ENCODE data around the gene CENPM.

GRCh38 chr22:41910050-41911000, 36.6 kb downstream of the CENPM start:
- TF ChIP-seq TARDBP (IDR thresholded peaks at IDR 0.05; ENCODE audit: borderline replicate concordance): no peak
- TF ChIP-seq NR2F1 (conservative IDR thresholded peaks at IDR 0.05): no peak
- TF ChIP-seq TAF1 (IDR thresholded peaks at IDR 0.05; ENCODE audit: borderline replicate concordance, low read depth, low read length): no peak
- TF ChIP-seq MTA3 (IDR thresholded peaks at IDR 0.05; ENCODE audit: borderline replicate concordance, low read length): no peak
- TF ChIP-seq SREBF2 (IDR thresholded peaks at IDR 0.05; ENCODE audit: low read length): no peak
- no peak for TF ChIP-seq GABPA (IDR thresholded peaks at IDR 0.05; ENCODE audit: low read depth)
- TF ChIP-seq, protein P1, sequence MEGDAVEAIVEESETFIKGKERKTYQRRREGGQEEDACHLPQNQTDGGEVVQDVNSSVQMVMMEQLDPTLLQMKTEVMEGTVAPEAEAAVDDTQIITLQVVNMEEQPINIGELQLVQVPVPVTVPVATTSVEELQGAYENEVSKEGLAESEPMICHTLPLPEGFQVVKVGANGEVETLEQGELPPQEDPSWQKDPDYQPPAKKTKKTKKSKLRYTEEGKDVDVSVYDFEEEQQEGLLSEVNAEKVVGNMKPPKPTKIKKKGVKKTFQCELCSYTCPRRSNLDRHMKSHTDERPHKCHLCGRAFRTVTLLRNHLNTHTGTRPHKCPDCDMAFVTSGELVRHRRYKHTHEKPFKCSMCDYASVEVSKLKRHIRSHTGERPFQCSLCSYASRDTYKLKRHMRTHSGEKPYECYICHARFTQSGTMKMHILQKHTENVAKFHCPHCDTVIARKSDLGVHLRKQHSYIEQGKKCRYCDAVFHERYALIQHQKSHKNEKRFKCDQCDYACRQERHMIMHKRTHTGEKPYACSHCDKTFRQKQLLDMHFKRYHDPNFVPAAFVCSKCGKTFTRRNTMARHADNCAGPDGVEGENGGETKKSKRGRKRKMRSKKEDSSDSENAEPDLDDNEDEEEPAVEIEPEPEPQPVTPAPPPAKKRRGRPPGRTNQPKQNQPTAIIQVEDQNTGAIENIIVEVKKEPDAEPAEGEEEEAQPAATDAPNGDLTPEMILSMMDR (IDR thresholded peaks at IDR 0.05 in 2 of 3, conservative IDR thresholded peaks at IDR 0.05 in 1 of 3; ENCODE audit: control insufficient read depth in 2 of 3, extremely low read depth in 1 of 3, insufficient read depth in 1 of 3, low read depth in 3 of 3, low read length in 3 of 3): no peak
- TF ChIP-seq FOS (IDR thresholded peaks at IDR 0.05; ENCODE audit: borderline replicate concordance, extremely low read depth, insufficient read length): no peak
- TF ChIP-seq, protein P2, sequence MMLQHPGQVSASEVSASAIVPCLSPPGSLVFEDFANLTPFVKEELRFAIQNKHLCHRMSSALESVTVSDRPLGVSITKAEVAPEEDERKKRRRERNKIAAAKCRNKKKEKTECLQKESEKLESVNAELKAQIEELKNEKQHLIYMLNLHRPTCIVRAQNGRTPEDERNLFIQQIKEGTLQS (IDR thresholded peaks at IDR 0.05; ENCODE audit: borderline replicate concordance, extremely low read depth, low read depth, low read length): no peak
- TF ChIP-seq YBX1 (IDR thresholded peaks at IDR 0.05): no peak

Measured in GM12878 (cell line).